ENCODE measurements around the gene IVNS1ABP. TPM values are rescaled to one million over a fixed set of nuclear protein-coding genes. Genes with fewer than 3 reads are reported as not detected.

Gene IVNS1ABP
- total RNA-seq, 1 donor from 2014 or later = 201 TPM

- Mint-ChIP-seq H3K36me3 (ENCODE audit: insufficient read depth) (no peaks in the 10 kb centered on the region), H3K4me3 (ENCODE audit: low read depth) (no peak overlapping the region), H3K4me1 (ENCODE audit: low read depth) (peaks cover 29% of the 10 kb centered on the region), H3K27me3 (no peaks in the 10 kb centered on the region), H3K27ac (no peak overlapping the region), H3K9me3 (ENCODE audit: low read depth) (no peaks in the 10 kb centered on the region)
- no peak for TF ChIP-seq CTCF (IDR thresholded peaks at IDR 0.05; ENCODE audit: unreplicated experiment)
- DNase-seq (ENCODE audit: low spot score, unreplicated experiment) = no peak
Measured at GRCh38 chr1:185349556-185349955, 32.5 kb upstream of the IVNS1ABP start.

GRCh38 chr1:185348985-185349384 is 31.9 kb upstream of the IVNS1ABP start:
- Mint-ChIP-seq H3K4me3 (ENCODE audit: low read depth) (no peak overlapping the region), H3K9me3 (ENCODE audit: low read depth) (no peaks in the 10 kb centered on the region), H3K4me1 (ENCODE audit: low read depth) (peaks cover 29% of the 10 kb centered on the region), H3K36me3 (ENCODE audit: insufficient read depth) (no peaks in the 10 kb centered on the region), H3K27me3 (no peaks in the 10 kb centered on the region), H3K27ac (no peak overlapping the region)
- no peak for TF ChIP-seq CTCF (IDR thresholded peaks at IDR 0.05; ENCODE audit: unreplicated experiment)
- no peak for DNase-seq (ENCODE audit: low spot score, unreplicated experiment)

- no peaks in the 10 kb centered on the region for H3K36me3 Mint-ChIP-seq (ENCODE audit: insufficient read depth)
- peaks cover 29% of the 10 kb centered on the region for H3K4me1 Mint-ChIP-seq (ENCODE audit: low read depth)
- H3K27ac Mint-ChIP-seq = peak overlapping the region; percentile 23
- H3K9me3 Mint-ChIP-seq (ENCODE audit: low read depth) = no peaks in the 10 kb centered on the region
- no peak for TF ChIP-seq CTCF (IDR thresholded peaks at IDR 0.05; ENCODE audit: unreplicated experiment)
- no peak for DNase-seq (ENCODE audit: low spot score, unreplicated experiment)
- H3K27me3 Mint-ChIP-seq = no peaks in the 10 kb centered on the region
- no peak overlapping the region for H3K4me3 Mint-ChIP-seq (ENCODE audit: low read depth)
Measured at GRCh38 chr1:185348296-185348695, 31.3 kb upstream of the IVNS1ABP start.

GRCh38 chr1:185345913-185346720 is 29.1 kb upstream of the IVNS1ABP start:
- no peak overlapping the region for H3K27ac Mint-ChIP-seq
- no peak for TF ChIP-seq CTCF (IDR thresholded peaks at IDR 0.05; ENCODE audit: unreplicated experiment)
- H3K9me3 Mint-ChIP-seq (ENCODE audit: low read depth) = no peaks in the 10 kb centered on the region
- H3K36me3 Mint-ChIP-seq (ENCODE audit: insufficient read depth) = no peaks in the 10 kb centered on the region
- no peaks in the 10 kb centered on the region for H3K27me3 Mint-ChIP-seq
- H3K4me1 Mint-ChIP-seq (ENCODE audit: low read depth) = peaks cover 30% of the 10 kb centered on the region
- no peak overlapping the region for H3K4me3 Mint-ChIP-seq (ENCODE audit: low read depth)
- no peak for DNase-seq (ENCODE audit: low spot score, unreplicated experiment)

GRCh38 chr1:185343306-185343705 is 26.3 kb upstream of the IVNS1ABP start:
- no peak overlapping the region for H3K27ac Mint-ChIP-seq
- no peaks in the 10 kb centered on the region for H3K36me3 Mint-ChIP-seq (ENCODE audit: insufficient read depth)
- no peaks in the 10 kb centered on the region for H3K27me3 Mint-ChIP-seq
- no peak overlapping the region for H3K4me3 Mint-ChIP-seq (ENCODE audit: low read depth)
- TF ChIP-seq CTCF (IDR thresholded peaks at IDR 0.05; ENCODE audit: unreplicated experiment) = no peak
- H3K9me3 Mint-ChIP-seq (ENCODE audit: low read depth) = peaks cover 4% of the 10 kb centered on the region
- peaks cover 7% of the 10 kb centered on the region for H3K4me1 Mint-ChIP-seq (ENCODE audit: low read depth)
- DNase-seq (ENCODE audit: low spot score, unreplicated experiment) = no peak
